Right atrium auricular region (tissue), 2 donors: Measurements from ENCODE around the gene MLLT10. TPM values are rescaled to one million over a fixed set of nuclear protein-coding genes. Genes with fewer than 3 reads are reported as not detected.

Experiments
- DNase-seq: peaks from one replicate; pipeline ENCODE4 v3.0.0-alpha.2; 2019; ENCODE audit warnings: low spot score
- H3K27ac ChIP-seq, 2 donors: fragments of 200-600 bp; sonication (generic); 1 replicate in 1 of 2; 2 replicates in 1 of 2; pipeline ENCODE4 v1.5.1; 2016 to 2019
- H3K27me3 ChIP-seq, 2 donors: fragments of 200-600 bp; sonication (generic); one replicate each; pipeline versions ENCODE4 v1.5.1 to v1.6.0; 2017 to 2019
- H3K36me3 ChIP-seq: fragments of 200-600 bp; sonication (generic); one replicate; pipeline ENCODE4 v1.5.1; 2016
- H3K4me1 ChIP-seq, 2 donors: fragments of 200-600 bp; sonication (generic); one replicate each; pipeline versions ENCODE4 v1.5.1 to v1.6.0; 2017 to 2019
- H3K4me3 ChIP-seq, 2 donors: fragments of 200-600 bp; sonication (generic); 1 replicate in 1 of 2; 2 replicates in 1 of 2; pipeline ENCODE4 v1.5.1; 2017 to 2019; ENCODE audit warnings: mild to moderate bottlenecking in 1 of 2, moderate library complexity in 1 of 2
- H3K9me3 ChIP-seq, 2 donors: fragments of 200-600 bp; sonication (generic); one replicate each; pipeline ENCODE4 v1.5.1; 2019
- total RNA-seq, 2 donors: library from RNA; depleted of rRNA; stranded (reverse); fragments of >200 nt; gene quantifications; one replicate each; pipeline ENCODE4 v1.1.0, GENCODE V29; 2016
- TF ChIP-seq, protein P1 (sequence below), 2 donors: fragments of 200-600 bp; sonication (generic); IDR thresholded peaks; one replicate each; pipeline ENCODE4 v1.5.1; 2019; ENCODE audit warnings: antibody characterized with exemption in 2 of 2

Gene MLLT10
- total RNA-seq, 2 donors from 2014 or later, result 18.8 to 27.2 TPM

- DNase-seq, result no peak
- Histone ChIP-seq H3K9me3 (no peaks in the 10 kb centered on the region), H3K4me1 (peaks cover 0 to 10% of the 10 kb centered on the region in 2 donors), H3K4me3 (peak overlapping the region; percentile 43 to 54), H3K36me3 (no peaks in the 10 kb centered on the region), H3K27ac (peak overlapping the region; percentile 59 to 66), H3K27me3 (no peaks in the 10 kb centered on the region)
- TF ChIP-seq, protein P1, sequence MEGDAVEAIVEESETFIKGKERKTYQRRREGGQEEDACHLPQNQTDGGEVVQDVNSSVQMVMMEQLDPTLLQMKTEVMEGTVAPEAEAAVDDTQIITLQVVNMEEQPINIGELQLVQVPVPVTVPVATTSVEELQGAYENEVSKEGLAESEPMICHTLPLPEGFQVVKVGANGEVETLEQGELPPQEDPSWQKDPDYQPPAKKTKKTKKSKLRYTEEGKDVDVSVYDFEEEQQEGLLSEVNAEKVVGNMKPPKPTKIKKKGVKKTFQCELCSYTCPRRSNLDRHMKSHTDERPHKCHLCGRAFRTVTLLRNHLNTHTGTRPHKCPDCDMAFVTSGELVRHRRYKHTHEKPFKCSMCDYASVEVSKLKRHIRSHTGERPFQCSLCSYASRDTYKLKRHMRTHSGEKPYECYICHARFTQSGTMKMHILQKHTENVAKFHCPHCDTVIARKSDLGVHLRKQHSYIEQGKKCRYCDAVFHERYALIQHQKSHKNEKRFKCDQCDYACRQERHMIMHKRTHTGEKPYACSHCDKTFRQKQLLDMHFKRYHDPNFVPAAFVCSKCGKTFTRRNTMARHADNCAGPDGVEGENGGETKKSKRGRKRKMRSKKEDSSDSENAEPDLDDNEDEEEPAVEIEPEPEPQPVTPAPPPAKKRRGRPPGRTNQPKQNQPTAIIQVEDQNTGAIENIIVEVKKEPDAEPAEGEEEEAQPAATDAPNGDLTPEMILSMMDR (IDR thresholded peaks at IDR 0.05), result no peak
Measured at GRCh38 chr10:21509341-21510240, 24.4 kb upstream of the MLLT10 start.

- TF ChIP-seq, protein P1 (IDR thresholded peaks at IDR 0.05), result no peak
- Histone ChIP-seq H3K36me3 (no peaks in the 10 kb centered on the region), H3K27me3 (no peaks in the 10 kb centered on the region), H3K4me3 (peak overlapping the region; percentile 43 to 54), H3K27ac (peak overlapping the region; percentile 59 to 66), H3K4me1 (peaks cover 0 to 11% of the 10 kb centered on the region in 2 donors), H3K9me3 (no peaks in the 10 kb centered on the region)
- DNase-seq, result no peak
Measured at GRCh38 chr10:21510241-21511094, 23.6 kb upstream of the MLLT10 start.

- Histone ChIP-seq H3K36me3 (no peaks in the 10 kb centered on the region), H3K9me3 (no peaks in the 10 kb centered on the region), H3K4me1 (peaks cover 0 to 12% of the 10 kb centered on the region in 2 donors), H3K4me3 (no peak overlapping the region), H3K27ac (peak overlapping the region in 1 of 2 donors; percentile 66), H3K27me3 (no peaks in the 10 kb centered on the region)
- no peak for DNase-seq
- TF ChIP-seq, protein P1 (IDR thresholded peaks at IDR 0.05), result no peak
Measured at GRCh38 chr10:21511095-21511570, 22.9 kb upstream of the MLLT10 start.

DNA sequence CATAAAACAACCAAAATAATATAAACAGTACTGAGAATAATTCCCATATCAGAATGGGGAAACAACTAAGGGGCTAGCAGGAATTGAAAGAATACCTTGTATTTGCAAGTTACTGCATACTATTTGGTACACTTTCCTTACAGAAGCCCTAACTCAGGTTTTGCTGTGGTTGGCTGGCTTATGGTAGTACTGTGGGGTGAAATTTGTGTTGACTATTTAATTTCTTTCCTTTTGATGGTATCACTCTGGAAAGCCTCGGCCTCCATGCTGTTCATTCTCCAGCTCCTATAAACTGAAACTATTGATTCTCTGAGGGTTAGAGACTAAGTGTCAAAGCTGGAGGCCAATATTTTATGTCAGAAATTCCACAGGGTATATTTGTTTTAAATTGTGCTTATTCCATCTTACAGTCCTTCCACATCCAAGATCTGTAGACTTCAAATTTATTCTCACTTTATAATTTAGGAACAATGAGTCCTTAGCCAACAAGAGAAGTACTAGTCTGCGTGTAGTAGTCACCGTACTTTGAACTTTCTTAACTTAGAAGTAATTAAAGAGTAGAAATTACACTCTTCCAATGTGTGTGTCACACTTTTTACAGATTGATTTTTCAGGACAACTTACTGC is 22.0 kb upstream of the MLLT10 start:
- no peaks in the 10 kb centered on the region for H3K27me3 ChIP-seq
- H3K4me1 ChIP-seq, result peaks cover 0 to 9% of the 10 kb centered on the region in 2 donors
- TF ChIP-seq, protein P1 (IDR thresholded peaks at IDR 0.05), result no peak
- H3K9me3 ChIP-seq, result no peaks in the 10 kb centered on the region
- no peaks in the 10 kb centered on the region for H3K36me3 ChIP-seq
- H3K27ac ChIP-seq, result no peak overlapping the region
- H3K4me3 ChIP-seq, result no peak overlapping the region
- no peak for DNase-seq

- no peak overlapping the region for H3K27ac ChIP-seq
- no peaks in the 10 kb centered on the region for H3K9me3 ChIP-seq
- TF ChIP-seq, protein P1 (IDR thresholded peaks at IDR 0.05), result no peak
- H3K4me3 ChIP-seq, result no peak overlapping the region
- peaks cover 0 to 9% of the 10 kb centered on the region in 2 donors for H3K4me1 ChIP-seq
- H3K36me3 ChIP-seq, result no peaks in the 10 kb centered on the region
- no peaks in the 10 kb centered on the region for H3K27me3 ChIP-seq
- no peak for DNase-seq
Measured at GRCh38 chr10:21512573-21513404, 21.2 kb upstream of the MLLT10 start.
